T-helper 2 cell treated with Interferon-gamma antibody and Interleukin-4, amounts not matched to agents 5 μg/mL and 100 μg/mL, for 36 hours (primary cell): Measurements from ENCODE around the gene CDK5RAP1.
"Not testable (repeated sequence)": the region's sequence is repeated elsewhere in the genome, so short reads cannot be mapped to it uniquely, and the experiment has no call there.

Experiments
- DNase-seq: peaks from one replicate; pipeline ENCODE4 v3.0.0; 2021; ENCODE audit warnings: low spot score
- H3K27ac Mint-ChIP-seq: one replicate; pipeline ENCODE4 v1.8.0; 2021; ENCODE audit warnings: mild to moderate bottlenecking, mixed read lengths
- H3K27me3 Mint-ChIP-seq: one replicate; pipeline ENCODE4 v1.8.0; 2021; ENCODE audit warnings: low read depth, mixed read lengths
- H3K36me3 Mint-ChIP-seq: one replicate; pipeline ENCODE4 v1.8.0; 2021; ENCODE audit warnings: low read depth, mixed read lengths
- H3K4me1 Mint-ChIP-seq: one replicate; pipeline ENCODE4 v1.8.0; 2021; ENCODE audit warnings: low read depth, mixed read lengths
- H3K4me3 Mint-ChIP-seq: one replicate; pipeline ENCODE4 v1.8.0; 2022; ENCODE audit warnings: mild to moderate bottlenecking, moderate library complexity, mixed read lengths
- H3K9me3 Mint-ChIP-seq: one replicate; pipeline ENCODE4 v1.8.0; 2021; ENCODE audit warnings: mixed read lengths

CDK5RAP1 gene

DNA sequence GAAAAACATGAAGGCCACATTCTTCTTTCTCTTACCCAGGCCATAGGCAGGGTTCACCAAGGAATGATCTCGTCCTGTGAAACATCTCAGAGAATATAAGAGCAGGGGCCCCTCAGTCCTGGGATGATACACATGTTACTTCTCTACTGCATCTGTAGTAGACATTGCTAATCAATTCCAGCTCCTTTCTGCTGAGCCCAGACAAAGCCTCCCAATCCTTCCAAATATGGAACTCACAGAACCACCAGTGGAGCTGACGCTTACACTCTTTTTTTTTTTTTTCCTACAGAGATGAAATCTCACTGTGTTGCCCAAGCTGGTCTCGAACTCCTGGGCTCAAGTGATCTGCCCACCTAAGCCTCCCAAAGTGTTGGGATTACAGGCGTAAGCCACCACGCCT lies 33.1 kb upstream of the CDK5RAP1 start:
- Mint-ChIP-seq H3K4me3 (no peak overlapping the region), H3K27me3 (no peaks in the 10 kb centered on the region), H3K9me3 (no peaks in the 10 kb centered on the region), H3K27ac (no peak overlapping the region), H3K4me1 (no peaks in the 10 kb centered on the region), H3K36me3 (no peaks in the 10 kb centered on the region)
- no peak for DNase-seq

DNA sequence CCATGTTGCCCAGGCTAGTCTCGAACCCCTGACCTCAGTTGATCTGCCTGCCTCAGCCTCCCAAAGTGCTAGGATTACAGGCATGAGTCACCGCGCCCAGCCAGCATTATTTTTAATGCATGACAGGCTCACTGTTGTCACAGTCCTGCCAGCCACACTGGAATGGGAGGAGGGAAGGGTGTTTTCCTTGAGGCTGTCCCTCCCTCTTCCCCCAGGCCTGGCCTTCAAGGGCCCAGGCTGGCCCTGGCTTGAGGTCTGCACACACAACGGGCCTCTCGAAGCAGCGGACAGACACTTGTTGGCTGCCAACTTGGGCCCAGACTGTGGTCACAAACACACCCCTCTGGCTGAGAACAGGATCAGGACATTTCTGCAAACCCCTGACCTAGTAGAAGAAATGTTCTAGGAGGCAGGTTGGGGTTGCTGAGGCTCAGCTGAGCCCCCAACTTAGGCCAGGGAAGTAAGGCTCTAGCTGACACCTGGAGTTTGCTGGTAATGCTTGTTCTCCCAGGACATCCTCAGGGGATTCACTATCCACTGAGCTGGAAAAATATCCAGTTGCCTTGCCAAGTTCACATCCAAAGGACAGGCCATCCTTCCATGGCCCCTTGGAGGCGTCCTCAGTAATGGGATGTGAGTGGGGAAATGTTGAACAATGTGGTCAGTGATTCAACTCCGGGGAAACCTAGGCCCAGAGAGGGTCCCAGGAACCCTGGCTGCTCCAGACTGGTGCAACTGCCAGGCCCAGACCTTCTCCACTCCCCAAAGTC lies 32.3 kb upstream of the CDK5RAP1 start:
- H3K27me3 Mint-ChIP-seq = no peaks in the 10 kb centered on the region
- no peaks in the 10 kb centered on the region for H3K9me3 Mint-ChIP-seq
- H3K27ac Mint-ChIP-seq = no peak overlapping the region
- DNase-seq = no peak
- H3K36me3 Mint-ChIP-seq = no peaks in the 10 kb centered on the region
- H3K4me1 Mint-ChIP-seq = no peaks in the 10 kb centered on the region
- H3K4me3 Mint-ChIP-seq = no peak overlapping the region

DNA sequence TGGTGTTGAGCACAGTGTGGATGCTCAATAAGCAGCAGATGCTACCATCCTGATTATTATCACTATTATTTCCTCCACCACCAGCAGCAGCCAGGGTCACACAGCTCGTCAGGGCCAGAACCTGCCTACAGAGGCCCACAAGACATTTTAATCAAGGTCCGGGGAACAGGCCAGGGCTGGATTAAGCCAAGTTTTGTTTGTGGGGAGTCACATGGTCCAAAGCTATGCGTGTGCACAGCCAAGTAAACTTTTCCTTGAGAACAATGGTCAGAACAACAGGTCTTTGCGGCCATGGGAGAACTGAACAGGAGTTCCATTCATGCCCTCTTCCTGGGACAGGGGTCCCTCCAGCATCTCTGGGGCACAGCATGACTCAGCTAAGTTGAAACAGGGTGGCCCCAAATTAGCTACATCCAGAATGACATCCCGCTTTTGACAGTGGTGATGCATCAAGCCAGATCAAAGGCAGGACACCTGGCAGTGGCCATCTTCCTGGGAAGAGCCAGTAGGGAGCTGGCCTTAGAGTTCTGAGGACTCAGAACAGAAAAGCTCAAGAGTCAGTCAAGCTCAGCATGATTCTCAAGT lies 30.6 kb upstream of the CDK5RAP1 start:
- no peak for DNase-seq
- H3K4me1 Mint-ChIP-seq = no peaks in the 10 kb centered on the region
- no peaks in the 10 kb centered on the region for H3K9me3 Mint-ChIP-seq
- H3K27ac Mint-ChIP-seq = no peak overlapping the region
- H3K27me3 Mint-ChIP-seq = no peaks in the 10 kb centered on the region
- H3K4me3 Mint-ChIP-seq = no peak overlapping the region
- H3K36me3 Mint-ChIP-seq = no peaks in the 10 kb centered on the region

DNA sequence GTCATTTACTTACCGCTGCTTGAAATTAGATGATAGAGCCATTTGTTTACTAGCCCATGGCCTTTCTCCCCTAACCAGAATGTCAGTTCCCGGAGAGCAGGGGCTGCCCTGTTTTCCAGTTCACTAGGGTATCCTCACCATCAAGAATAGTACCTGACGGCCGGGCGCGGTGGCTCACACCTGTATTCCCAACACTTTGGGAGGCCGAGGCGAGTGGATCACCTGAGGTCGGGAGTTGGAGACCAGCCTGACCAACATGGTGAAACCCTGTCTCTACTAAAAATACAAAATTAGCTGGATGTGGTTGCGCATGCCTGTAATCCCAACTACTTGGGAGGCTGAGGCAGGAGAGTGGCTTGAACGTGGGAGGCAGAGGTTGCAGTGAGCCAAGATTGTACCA lies 22.6 kb upstream of the CDK5RAP1 start:
- not testable (repeated sequence) for H3K36me3 Mint-ChIP-seq, H3K4me3 Mint-ChIP-seq, H3K4me1 Mint-ChIP-seq, H3K27me3 Mint-ChIP-seq, H3K9me3 Mint-ChIP-seq, DNase-seq, H3K27ac Mint-ChIP-seq

DNA sequence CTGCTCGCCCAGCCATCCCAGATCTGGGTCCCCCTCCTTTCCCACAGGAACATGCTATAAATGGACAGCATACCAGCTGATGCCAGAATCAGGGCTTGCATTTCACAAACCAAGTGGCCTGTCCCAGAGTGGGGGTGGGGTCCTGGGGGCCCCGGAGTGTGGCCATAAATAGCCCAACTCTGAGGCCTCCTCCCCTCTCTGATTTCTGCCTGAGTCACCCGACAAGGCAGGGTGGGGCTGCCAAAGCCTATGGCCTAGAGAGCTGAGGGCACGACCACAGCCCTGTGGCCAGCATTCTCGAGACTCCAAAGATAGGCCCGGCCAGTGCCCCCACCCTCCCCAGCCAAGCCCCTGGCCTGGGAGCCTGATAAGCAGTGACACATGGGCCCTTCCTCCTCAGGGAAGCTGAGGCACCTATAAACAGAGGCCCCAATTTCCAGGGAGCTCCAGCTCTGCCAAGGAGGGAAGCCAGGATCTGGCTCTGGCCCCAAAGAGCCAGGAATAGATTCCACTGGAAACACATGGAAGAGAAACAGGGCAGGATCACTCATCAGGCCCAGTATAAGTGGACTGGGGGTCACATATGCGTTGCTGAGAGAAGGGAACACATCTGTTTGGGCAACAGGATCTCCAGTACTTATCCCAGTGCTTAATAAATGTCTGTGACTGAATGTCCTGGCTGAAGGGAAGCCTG lies 22.0 kb upstream of the CDK5RAP1 start:
- Mint-ChIP-seq H3K9me3 (no peaks in the 10 kb centered on the region), H3K27ac (no peak overlapping the region), H3K4me1 (no peaks in the 10 kb centered on the region), H3K4me3 (no peak overlapping the region), H3K27me3 (no peaks in the 10 kb centered on the region), H3K36me3 (no peaks in the 10 kb centered on the region)
- DNase-seq = no peak

DNA sequence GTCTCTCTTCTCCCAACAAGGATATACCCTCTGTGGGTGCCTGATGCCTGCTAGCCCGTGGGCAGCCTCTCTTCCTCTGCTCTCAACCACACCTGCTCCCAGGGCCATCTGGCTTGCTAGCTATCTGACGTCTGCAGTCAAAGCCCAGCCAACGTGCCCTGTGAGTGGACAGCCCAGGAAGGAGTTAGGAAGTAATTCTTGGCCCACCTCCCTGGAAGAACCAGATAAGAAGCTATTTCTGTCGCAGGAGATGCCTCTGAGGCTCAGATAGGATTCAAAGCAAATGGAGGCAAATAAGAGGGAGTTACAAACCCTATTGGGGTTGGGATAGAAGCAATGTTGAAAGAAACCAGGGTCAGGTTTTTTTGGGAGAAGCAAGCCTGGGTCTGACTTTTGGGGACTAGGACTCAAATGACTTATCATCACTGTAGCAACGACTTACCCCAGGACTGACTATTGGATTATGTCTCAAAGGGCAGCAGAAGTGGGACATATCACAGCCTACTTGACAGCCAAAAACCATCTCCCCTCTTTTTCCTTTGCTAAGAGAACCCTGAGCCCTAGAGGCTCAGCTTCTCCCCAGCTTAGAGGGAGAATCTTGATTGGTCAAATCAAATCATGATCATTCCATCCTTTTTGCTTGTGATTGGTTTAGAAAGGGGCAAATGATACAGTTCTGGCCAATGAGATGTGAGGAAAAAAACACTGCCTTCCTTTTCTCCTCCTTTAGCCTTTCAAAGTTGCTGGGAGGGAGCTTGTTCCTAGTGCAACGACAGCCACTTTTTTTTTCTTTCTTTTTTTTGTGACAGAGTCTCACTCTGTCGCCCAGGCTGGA lies 18.0 kb upstream of the CDK5RAP1 start:
- DNase-seq = no peak
- H3K27me3 Mint-ChIP-seq = no peaks in the 10 kb centered on the region
- no peaks in the 10 kb centered on the region for H3K36me3 Mint-ChIP-seq
- no peaks in the 10 kb centered on the region for H3K9me3 Mint-ChIP-seq
- H3K4me1 Mint-ChIP-seq = no peaks in the 10 kb centered on the region
- no peak overlapping the region for H3K27ac Mint-ChIP-seq
- H3K4me3 Mint-ChIP-seq = no peak overlapping the region

DNA sequence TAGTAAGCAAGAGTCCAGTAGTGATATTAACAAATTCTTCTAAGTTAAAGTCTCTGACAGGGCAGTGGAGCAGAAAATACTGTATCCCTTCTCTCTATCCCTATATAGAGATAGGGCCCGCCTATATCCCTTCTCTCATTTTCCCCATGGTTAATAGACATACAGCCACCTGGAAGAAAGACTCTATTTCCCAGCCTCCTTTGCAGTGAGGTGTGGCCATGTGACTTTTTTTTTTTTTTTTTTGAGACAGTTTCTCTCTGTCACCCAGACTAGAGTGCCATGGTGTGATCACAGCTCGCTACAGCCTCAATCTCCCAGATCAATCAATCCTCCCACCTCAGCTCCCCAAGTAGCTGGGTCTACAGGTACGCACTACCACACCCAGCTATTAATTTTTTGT lies 16.7 kb upstream of the CDK5RAP1 start:
- no peak for DNase-seq
- no peaks in the 10 kb centered on the region for H3K4me1 Mint-ChIP-seq
- no peaks in the 10 kb centered on the region for H3K36me3 Mint-ChIP-seq
- H3K4me3 Mint-ChIP-seq = no peak overlapping the region
- no peaks in the 10 kb centered on the region for H3K9me3 Mint-ChIP-seq
- no peaks in the 10 kb centered on the region for H3K27me3 Mint-ChIP-seq
- H3K27ac Mint-ChIP-seq = no peak overlapping the region

DNA sequence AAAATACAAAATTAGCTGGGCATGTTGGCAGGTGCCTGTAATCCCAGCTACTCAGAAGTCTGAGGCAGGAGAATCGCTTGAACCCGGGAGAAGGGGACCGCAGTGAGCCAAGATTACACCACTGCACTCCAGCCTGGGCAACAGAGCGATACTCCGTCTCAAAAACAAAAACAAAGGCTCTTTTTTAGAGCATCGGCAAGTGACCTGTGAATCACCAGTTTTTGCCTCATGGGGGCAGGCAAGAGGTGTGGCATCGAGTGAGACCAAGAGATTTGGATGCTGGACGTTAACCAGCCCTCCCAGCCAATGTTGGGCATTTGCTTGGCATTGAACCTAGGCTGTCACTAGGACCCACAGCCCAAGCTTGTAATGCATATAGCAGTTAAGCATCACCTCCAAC lies 14.6 kb upstream of the CDK5RAP1 start:
- H3K9me3 Mint-ChIP-seq = no peaks in the 10 kb centered on the region
- no peak for DNase-seq
- no peaks in the 10 kb centered on the region for H3K36me3 Mint-ChIP-seq
- no peaks in the 10 kb centered on the region for H3K4me1 Mint-ChIP-seq
- H3K27me3 Mint-ChIP-seq = no peaks in the 10 kb centered on the region
- no peak overlapping the region for H3K4me3 Mint-ChIP-seq
- H3K27ac Mint-ChIP-seq = no peak overlapping the region

DNA sequence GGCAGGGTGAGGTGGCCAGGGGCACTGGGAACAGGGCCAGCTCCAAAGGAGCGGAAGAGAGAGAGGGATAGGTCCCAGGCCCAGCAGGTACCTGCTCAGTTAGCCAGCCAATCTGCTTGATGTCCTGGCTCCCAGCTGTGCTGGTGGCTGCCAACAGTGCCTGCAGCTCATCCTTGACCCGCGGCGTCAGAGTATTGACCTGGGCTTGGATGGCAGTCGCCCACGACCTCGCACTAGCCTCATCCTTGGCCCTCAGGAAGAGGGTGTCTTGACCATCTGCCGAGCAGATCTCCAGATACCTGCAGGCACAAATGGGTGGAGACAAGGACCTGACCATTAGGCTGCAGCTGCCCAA lies 11.1 kb upstream of the CDK5RAP1 start:
- Mint-ChIP-seq H3K27me3 (no peaks in the 10 kb centered on the region), H3K36me3 (peaks cover 7% of the 10 kb centered on the region), H3K4me1 (no peaks in the 10 kb centered on the region), H3K27ac (no peak overlapping the region), H3K9me3 (no peaks in the 10 kb centered on the region), H3K4me3 (no peak overlapping the region)
- no peak for DNase-seq

DNA sequence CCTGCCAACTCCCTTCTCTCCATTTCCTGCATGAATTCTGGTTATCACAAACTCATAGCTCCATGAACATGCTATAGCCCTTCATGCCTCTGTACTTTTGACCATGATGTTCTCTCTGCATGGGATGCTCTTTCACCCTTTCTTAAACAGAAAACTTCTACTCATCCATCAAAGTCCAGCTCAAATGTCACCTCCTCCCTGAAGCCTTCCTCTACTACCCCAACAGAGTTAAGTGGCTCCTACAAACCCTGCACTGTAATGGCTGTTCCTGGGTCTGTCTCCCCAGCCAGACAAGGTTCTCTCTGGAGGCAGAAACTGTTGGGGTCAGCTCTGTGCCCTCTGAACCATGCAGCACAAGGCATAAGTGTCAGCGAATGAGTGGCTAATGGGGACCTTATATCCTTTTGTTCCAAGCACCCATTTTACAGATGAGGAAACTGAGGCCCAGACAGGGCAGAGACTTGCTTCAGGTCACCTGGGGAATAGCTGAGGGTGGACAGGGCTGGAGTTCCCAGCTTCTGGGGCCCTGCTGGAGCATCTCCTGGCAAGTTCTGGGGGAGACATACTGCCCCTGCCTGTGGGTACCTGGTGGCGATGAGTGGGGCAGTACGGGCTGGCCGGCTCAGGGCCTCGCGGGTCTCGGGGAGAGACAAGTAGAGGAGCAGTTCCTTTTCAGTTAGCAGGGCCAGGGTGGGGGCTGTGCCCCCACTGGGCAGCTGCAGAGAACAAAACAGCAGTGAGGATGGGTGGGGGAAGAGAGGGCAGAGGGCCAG lies 10.6 kb upstream of the CDK5RAP1 start:
- Mint-ChIP-seq H3K4me1 (no peaks in the 10 kb centered on the region), H3K4me3 (no peak overlapping the region), H3K9me3 (no peaks in the 10 kb centered on the region), H3K27me3 (no peaks in the 10 kb centered on the region), H3K27ac (no peak overlapping the region), H3K36me3 (peaks cover 12% of the 10 kb centered on the region)
- DNase-seq = no peak

DNA sequence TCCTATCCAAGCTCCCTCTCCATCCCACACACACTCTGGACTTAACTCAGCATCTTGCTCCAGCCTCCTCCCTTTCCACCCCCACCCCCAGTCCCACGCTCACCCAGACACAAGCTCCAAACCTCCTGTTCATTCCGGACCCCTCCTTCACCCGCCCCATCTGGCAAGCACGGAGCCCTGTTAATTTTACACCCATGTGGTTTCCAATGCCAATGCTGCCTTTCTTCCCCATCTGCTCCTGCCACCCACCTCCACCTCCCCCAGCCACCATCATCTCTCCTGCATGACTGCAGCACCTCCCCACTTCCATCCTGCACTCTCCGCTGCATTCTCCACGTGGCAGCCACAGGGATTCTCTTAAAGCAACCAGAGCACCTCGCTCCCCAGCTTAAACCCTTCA lies 9.9 kb upstream of the CDK5RAP1 start:
- no peak for DNase-seq
- H3K27me3 Mint-ChIP-seq = no peaks in the 10 kb centered on the region
- no peak overlapping the region for H3K27ac Mint-ChIP-seq
- H3K4me1 Mint-ChIP-seq = no peaks in the 10 kb centered on the region
- no peak overlapping the region for H3K4me3 Mint-ChIP-seq
- H3K9me3 Mint-ChIP-seq = no peaks in the 10 kb centered on the region
- peaks cover 12% of the 10 kb centered on the region for H3K36me3 Mint-ChIP-seq

DNA sequence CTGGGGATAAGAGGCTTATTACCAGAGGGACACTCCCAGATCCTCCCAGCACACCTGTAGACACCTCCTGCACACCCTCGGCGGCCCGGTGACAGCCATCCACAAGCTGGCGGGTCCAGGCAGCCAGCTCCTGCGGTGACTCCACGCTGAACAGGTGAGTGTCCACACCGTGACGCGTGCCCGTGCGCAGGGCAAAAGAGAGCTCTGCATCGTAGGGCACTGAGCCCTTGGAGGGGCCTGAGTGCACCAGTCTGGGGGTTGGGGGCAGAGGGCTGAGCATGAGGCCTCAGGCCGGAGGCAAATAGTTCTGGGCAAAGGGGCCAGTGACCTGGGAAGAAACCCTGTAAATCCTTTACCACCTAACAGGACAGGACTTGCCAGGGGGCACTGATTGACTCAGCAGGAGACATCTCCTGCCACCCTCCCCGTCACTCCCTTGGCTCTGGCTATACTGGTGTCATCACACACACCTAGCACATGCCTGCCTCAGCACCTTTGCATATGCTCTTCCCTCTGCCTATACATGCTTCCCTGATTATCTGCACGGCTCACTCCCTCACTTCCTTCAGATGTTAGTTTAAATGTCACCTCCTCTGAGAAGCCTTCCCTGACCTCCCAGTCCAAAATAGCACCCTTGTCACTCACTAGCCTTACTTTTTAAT lies 8.9 kb upstream of the CDK5RAP1 start:
- no peak overlapping the region for H3K27ac Mint-ChIP-seq
- no peak for DNase-seq
- H3K4me1 Mint-ChIP-seq = no peaks in the 10 kb centered on the region
- no peaks in the 10 kb centered on the region for H3K9me3 Mint-ChIP-seq
- H3K27me3 Mint-ChIP-seq = no peaks in the 10 kb centered on the region
- no peak overlapping the region for H3K4me3 Mint-ChIP-seq
- peaks cover 12% of the 10 kb centered on the region for H3K36me3 Mint-ChIP-seq
